ENCODE results near the gene FRY.

Gene FRY

GRCh38 chr13:32323912-32324311 is 292.3 kb downstream of the FRY start:
- no peak overlapping the region for H3K9ac ChIP-seq (ENCODE audit: low read depth, low read length, poor library complexity, severe bottlenecking)
- peaks cover 23% of the 10 kb centered on the region for H3K4me1 ChIP-seq (ENCODE audit: insufficient read depth, low read length, poor library complexity, severe bottlenecking)
- no peaks in the 10 kb centered on the region for H3K9me3 ChIP-seq (ENCODE audit: insufficient read depth, low read depth, low read length)
- H4K20me1 ChIP-seq (ENCODE audit: insufficient read depth, low read length, poor library complexity, severe bottlenecking), result peaks cover 5% of the 10 kb centered on the region
- no peaks in the 10 kb centered on the region for H3K9me2 ChIP-seq (replicated peaks; ENCODE audit: low read depth, low read length)
- H3F3A ChIP-seq (ENCODE audit: low read depth), result no peaks in the 10 kb centered on the region
- H3K27me3 ChIP-seq (ENCODE audit: insufficient read depth, low read length, poor library complexity, severe bottlenecking), result no peaks in the 10 kb centered on the region
- no peak overlapping the region for H3K4me3 ChIP-seq (ENCODE audit: low read length, poor library complexity, severe bottlenecking)
- no peak overlapping the region for H2AFZ ChIP-seq (ENCODE audit: low read length)
- H3K4me2 ChIP-seq (ENCODE audit: low read depth, low read length, poor library complexity, severe bottlenecking), result peak overlapping the region; percentile 21
- H3K79me2 ChIP-seq (ENCODE audit: insufficient read depth, low read length), result peaks cover 38% of the 10 kb centered on the region; the same call in 1 of the 2 replicates
- H3K36me3 ChIP-seq (ENCODE audit: insufficient read depth, low read length), result peaks cover 16% of the 10 kb centered on the region
- no peak for TF ChIP-seq EZH2phosphoT487 (IDR thresholded peaks at IDR 0.05; ENCODE audit: borderline replicate concordance)
- TF ChIP-seq CTCF (conservative IDR thresholded peaks at IDR 0.05; ENCODE audit: low read length), result no peak

- no peak overlapping the region for H3K4me3 ChIP-seq (ENCODE audit: low read length, poor library complexity, severe bottlenecking)
Observed at GRCh38 chr13:32330441-32330840, 298.9 kb downstream of the FRY start.

GRCh38 chr13:32334671-32335070 is 303.1 kb downstream of the FRY start:
- Histone ChIP-seq H3F3A (ENCODE audit: low read depth) (no peaks in the 10 kb centered on the region), H3K36me3 (ENCODE audit: insufficient read depth, low read length) (peaks cover 60% of the 10 kb centered on the region)

More at GRCh38 chr13:32330441-32330840, 298.9 kb downstream of the FRY start:
- Histone ChIP-seq H3F3A (ENCODE audit: low read depth) (no peaks in the 10 kb centered on the region), H3K79me2 (ENCODE audit: insufficient read depth, low read length) (peaks cover 11% of the 10 kb centered on the region; the same call in 1 of the 2 replicates), H3K9me2 (replicated peaks; ENCODE audit: low read depth, low read length) (no peaks in the 10 kb centered on the region), H3K4me2 (ENCODE audit: low read depth, low read length, poor library complexity, severe bottlenecking) (no peak overlapping the region), H3K27me3 (ENCODE audit: insufficient read depth, low read length, poor library complexity, severe bottlenecking) (no peaks in the 10 kb centered on the region), H3K4me1 (ENCODE audit: insufficient read depth, low read length, poor library complexity, severe bottlenecking) (no peaks in the 10 kb centered on the region), H4K20me1 (ENCODE audit: insufficient read depth, low read length, poor library complexity, severe bottlenecking) (no peaks in the 10 kb centered on the region), H3K9me3 (ENCODE audit: insufficient read depth, low read depth, low read length) (no peaks in the 10 kb centered on the region), H3K9ac (ENCODE audit: low read depth, low read length, poor library complexity, severe bottlenecking) (no peak overlapping the region), H3K36me3 (ENCODE audit: insufficient read depth, low read length) (peaks cover 55% of the 10 kb centered on the region), H2AFZ (ENCODE audit: low read length) (no peak overlapping the region)
- no peak for TF ChIP-seq CTCF (conservative IDR thresholded peaks at IDR 0.05; ENCODE audit: low read length)
- no peak for TF ChIP-seq EZH2phosphoT487 (IDR thresholded peaks at IDR 0.05; ENCODE audit: borderline replicate concordance)

More at GRCh38 chr13:32334671-32335070, 303.1 kb downstream of the FRY start:
- Histone ChIP-seq H3K79me2 (ENCODE audit: insufficient read depth, low read length) (peaks cover 11% of the 10 kb centered on the region; the same call in 1 of the 2 replicates), H3K9me3 (ENCODE audit: insufficient read depth, low read depth, low read length) (no peaks in the 10 kb centered on the region), H3K4me1 (ENCODE audit: insufficient read depth, low read length, poor library complexity, severe bottlenecking) (no peaks in the 10 kb centered on the region), H3K9ac (ENCODE audit: low read depth, low read length, poor library complexity, severe bottlenecking) (no peak overlapping the region), H2AFZ (ENCODE audit: low read length) (no peak overlapping the region), H3K4me2 (ENCODE audit: low read depth, low read length, poor library complexity, severe bottlenecking) (no peak overlapping the region), H3K4me3 (ENCODE audit: low read length, poor library complexity, severe bottlenecking) (no peak overlapping the region), H4K20me1 (ENCODE audit: insufficient read depth, low read length, poor library complexity, severe bottlenecking) (no peaks in the 10 kb centered on the region), H3K27me3 (ENCODE audit: insufficient read depth, low read length, poor library complexity, severe bottlenecking) (no peaks in the 10 kb centered on the region), H3K9me2 (replicated peaks; ENCODE audit: low read depth, low read length) (no peaks in the 10 kb centered on the region)
- no peak for TF ChIP-seq CTCF (conservative IDR thresholded peaks at IDR 0.05; ENCODE audit: low read length)
- no peak for TF ChIP-seq EZH2phosphoT487 (IDR thresholded peaks at IDR 0.05; ENCODE audit: borderline replicate concordance)
